Transverse colon (tissue), 4 donors: ENCODE measurements around the gene GARIN3. TPM values are rescaled to one million over a fixed set of nuclear protein-coding genes. Genes with fewer than 3 reads are reported as not detected.

ENCODE experiments used
- DNase-seq: peaks from one replicate; pipeline ENCODE4 v3.0.0-alpha.2; 2019
- H3K27ac ChIP-seq, 4 donors: fragments of 200-600 bp; sonication (generic); 2 replicates each; pipeline ENCODE4 v1.5.1; 2016 to 2018; ENCODE audit warnings: inconsistent platforms in 4 of 4
- H3K27me3 ChIP-seq: fragments of 200-600 bp; sonication (generic); 2 replicates; pipeline ENCODE4 v1.5.1; 2017; ENCODE audit warnings: inconsistent platforms
- H3K36me3 ChIP-seq, 4 donors: fragments of 200-600 bp; sonication (generic); 2 replicates each; pipeline ENCODE4 v1.5.1; 2017 to 2019; ENCODE audit warnings: inconsistent platforms in 4 of 4
- H3K4me1 ChIP-seq, 4 donors: fragments of 200-600 bp; sonication (generic); 2 replicates each; pipeline ENCODE4 v1.5.1; 2017 to 2020; ENCODE audit warnings: inconsistent platforms in 4 of 4
- H3K4me3 ChIP-seq, 4 donors: fragments of 200-600 bp; sonication (generic); 1 replicate in 1 of 4; 2 replicates in 3 of 4; pipeline versions ENCODE4 v1.5.1 to v1.6.1; 2017 to 2019; ENCODE audit warnings: inconsistent platforms in 4 of 4
- H3K9me3 ChIP-seq, 2 donors: fragments of 200-600 bp; sonication (generic); 2 replicates each; pipeline ENCODE4 v1.5.1; 2017 to 2019; ENCODE audit warnings: inconsistent platforms in 2 of 2
- EP300 ChIP-seq: sonication (generic); formaldehyde crosslinking; IDR thresholded peaks from one replicate; pipeline ENCODE4 v1.6.1; 2017; ENCODE audit warnings: antibody characterized with exemption, low read depth
- POLR2A ChIP-seq: fragments of 450-650 bp; IDR thresholded peaks from one replicate; pipeline ENCODE4 v1.6.1; 2016; ENCODE audit warnings: antibody characterized with exemption, mild to moderate bottlenecking, moderate library complexity
- POLR2AphosphoS5 ChIP-seq, 3 donors: sonication (generic); formaldehyde crosslinking; IDR thresholded peaks; one replicate each; pipeline ENCODE4 v1.6.1; 2016; ENCODE audit warnings: antibody characterized with exemption in 3 of 3
- WGBS, 2 donors: methylation state at CpG; one replicate each; pipeline ENCODE4 v1.1.5; 2018; ENCODE audit warnings: low coverage in 1 of 2; 5-methylcytosine and 5-hydroxymethylcytosine counted together
- in situ Hi-C, 4 donors: fragments of 200-750 bp; cut with MboI; loops; one replicate each; pipeline versions ENCODE4 v1.15.0 to v1.15.1; 2017; ENCODE audit warnings: low sequenced_read_pairs in 3 of 4, low pct_ligation_motif_present in 1 of 4, low pct_unique_long_range_greater_than_20kb in 1 of 4
- intact Hi-C: fragments of 100-400 bp; cut with DNase I; formaldehyde crosslinking; loops from one replicate; pipeline ENCODE4 v1.15.1; 2023; ENCODE audit warnings: low total_unique reads
- total RNA-seq, 4 donors: library from RNA; depleted of rRNA; stranded (reverse); fragments of >200 nt; gene quantifications; one replicate each; pipeline ENCODE4 v1.1.0, GENCODE V29; 2016
- TF ChIP-seq, protein P1 (sequence below), 5 experiments: fragments of 200-600 bp in 3 of 5; fragments of 450-650 bp in 2 of 5; sonication (generic) in 3 of 5; IDR thresholded peaks; 1 replicate in 2 of 5; 2 replicates in 3 of 5; pipeline ENCODE4 v1.5.1; 2016 to 2017; ENCODE audit warnings: antibody characterized with exemption in 5 of 5, inconsistent platforms in 3 of 5, mild to moderate bottlenecking in 2 of 5, moderate library complexity in 1 of 5

GARIN3 gene
- total RNA-seq, 4 donors from 2014 or later = not detected

DNA sequence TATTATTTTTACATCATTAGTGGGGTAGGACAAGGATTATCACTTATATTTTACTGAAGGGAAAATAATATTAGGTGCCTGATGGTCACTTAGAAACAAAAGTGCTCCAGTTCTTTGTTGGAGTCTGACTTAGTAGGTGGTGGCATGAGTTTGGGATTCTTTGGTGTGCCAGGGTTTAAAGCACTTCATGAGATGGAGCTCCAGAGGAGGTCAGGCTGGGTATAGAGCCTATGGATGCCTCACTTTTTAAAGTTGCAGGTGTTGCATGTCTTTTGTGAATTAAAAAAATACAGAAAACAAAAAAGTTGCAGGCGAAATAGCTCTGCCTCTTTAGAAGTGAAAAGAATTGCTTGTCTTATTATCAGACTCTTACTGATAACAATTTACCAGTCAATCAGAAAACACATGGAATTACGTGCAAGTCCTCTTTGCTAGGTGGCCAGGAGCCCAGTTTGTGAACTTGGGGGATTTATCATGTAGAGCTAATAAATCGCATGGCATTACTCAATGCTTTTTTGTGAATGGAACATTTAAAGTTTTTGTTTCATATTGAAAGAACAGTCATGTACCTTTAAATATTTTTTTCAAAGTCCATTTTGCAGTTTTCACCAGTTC is 16.2 kb upstream of the GARIN3 start:
- in situ Hi-C loops = no loop called here

DNA sequence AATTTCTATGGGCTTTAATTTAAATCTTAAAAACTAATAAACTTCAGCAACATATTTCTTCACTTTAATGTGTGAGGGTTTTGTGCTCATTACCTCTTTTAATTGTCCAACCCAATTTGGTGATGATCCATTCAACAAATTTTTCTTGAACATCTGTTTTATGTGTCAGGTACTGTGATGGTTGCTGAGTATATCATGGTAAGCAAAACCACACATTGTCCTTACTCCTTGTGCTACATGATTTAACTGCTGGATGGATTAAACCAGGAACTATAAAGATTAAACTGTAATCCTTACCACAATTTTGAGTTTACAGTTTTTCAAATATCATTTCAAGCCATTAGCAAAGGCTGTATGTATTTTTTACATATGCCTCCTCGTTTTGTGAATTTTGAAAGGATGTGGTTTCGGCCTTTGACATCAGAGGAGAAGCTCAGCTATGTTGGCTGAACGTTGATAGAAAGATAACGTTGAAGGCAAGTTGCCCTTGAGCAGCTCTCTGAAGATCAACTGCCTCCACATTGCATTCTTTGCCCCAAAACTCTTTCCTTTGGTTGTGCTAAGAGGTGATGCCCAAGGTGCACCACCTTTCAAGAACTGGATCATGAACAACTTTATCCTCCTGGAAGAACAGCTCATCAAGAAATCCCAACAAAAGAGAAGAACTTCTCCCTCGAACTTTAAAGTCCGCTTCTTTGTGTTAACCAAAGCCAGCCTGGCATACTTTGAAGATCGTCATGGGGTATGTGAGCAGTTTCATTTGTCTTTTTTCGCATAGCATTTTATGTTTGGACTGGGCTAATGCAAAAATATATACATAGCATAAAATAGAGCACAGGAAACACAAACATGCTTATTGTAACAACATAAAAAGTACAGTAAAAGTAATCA is 14.6 kb upstream of the GARIN3 start, which contains the start of gene ITK:
TSS of gene ITK (plus strand) at position 467 of the 891 bp plus-strand sequence. CDS start at position 605, 138 bp downstream.
- H3K27me3 ChIP-seq = no peaks in the 10 kb centered on the region
- no peaks in the 10 kb centered on the region for H3K4me1 ChIP-seq
- peak; percentile 26 for DNase-seq
- TF ChIP-seq POLR2A (peak; percentile 32), EP300 (no peak), POLR2AphosphoS5 (IDR thresholded peaks at IDR 0.05) (peak in 2 of 3 donors; percentile 59 to 69)
- TF ChIP-seq, protein P1, sequence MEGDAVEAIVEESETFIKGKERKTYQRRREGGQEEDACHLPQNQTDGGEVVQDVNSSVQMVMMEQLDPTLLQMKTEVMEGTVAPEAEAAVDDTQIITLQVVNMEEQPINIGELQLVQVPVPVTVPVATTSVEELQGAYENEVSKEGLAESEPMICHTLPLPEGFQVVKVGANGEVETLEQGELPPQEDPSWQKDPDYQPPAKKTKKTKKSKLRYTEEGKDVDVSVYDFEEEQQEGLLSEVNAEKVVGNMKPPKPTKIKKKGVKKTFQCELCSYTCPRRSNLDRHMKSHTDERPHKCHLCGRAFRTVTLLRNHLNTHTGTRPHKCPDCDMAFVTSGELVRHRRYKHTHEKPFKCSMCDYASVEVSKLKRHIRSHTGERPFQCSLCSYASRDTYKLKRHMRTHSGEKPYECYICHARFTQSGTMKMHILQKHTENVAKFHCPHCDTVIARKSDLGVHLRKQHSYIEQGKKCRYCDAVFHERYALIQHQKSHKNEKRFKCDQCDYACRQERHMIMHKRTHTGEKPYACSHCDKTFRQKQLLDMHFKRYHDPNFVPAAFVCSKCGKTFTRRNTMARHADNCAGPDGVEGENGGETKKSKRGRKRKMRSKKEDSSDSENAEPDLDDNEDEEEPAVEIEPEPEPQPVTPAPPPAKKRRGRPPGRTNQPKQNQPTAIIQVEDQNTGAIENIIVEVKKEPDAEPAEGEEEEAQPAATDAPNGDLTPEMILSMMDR (IDR thresholded peaks at IDR 0.05) = no peak
- no peaks in the 10 kb centered on the region for H3K36me3 ChIP-seq
- H3K4me3 ChIP-seq = peak within 1 kb of the TSS in 1 of 4 donors; percentile 31
- in situ Hi-C loops = no loop called here
- intact Hi-C loops = no loop called here
- no peaks in the 10 kb centered on the region for H3K9me3 ChIP-seq
- WGBS, 2 donors = 62 to 73% methylated on average over 8 of the region's 8 CpGs
- peak within 1 kb of the TSS in 3 of 4 donors; percentile 14 to 40 (median 37) for H3K27ac ChIP-seq

More for the DNA sequence above, 16.2 kb upstream of the GARIN3 start:
- DNase-seq = no peak
- peak overlapping the region in 1 of 4 donors; percentile 31 for H3K4me3 ChIP-seq
- H3K27me3 ChIP-seq = no peaks in the 10 kb centered on the region
- no peaks in the 10 kb centered on the region for H3K9me3 ChIP-seq
- intact Hi-C loops = no loop called here
- no peaks in the 10 kb centered on the region for H3K4me1 ChIP-seq
- no peak for TF ChIP-seq POLR2A
- TF ChIP-seq POLR2AphosphoS5 (IDR thresholded peaks at IDR 0.05) = no peak
- TF ChIP-seq, protein P1 (IDR thresholded peaks at IDR 0.05) = no peak
- no peak for TF ChIP-seq EP300
- H3K27ac ChIP-seq = peak overlapping the region in 1 of 4 donors; percentile 14
- H3K36me3 ChIP-seq = no peaks in the 10 kb centered on the region
- WGBS, 2 donors = 66 to 68% methylated on average over 3 of the region's 3 CpGs

DNA sequence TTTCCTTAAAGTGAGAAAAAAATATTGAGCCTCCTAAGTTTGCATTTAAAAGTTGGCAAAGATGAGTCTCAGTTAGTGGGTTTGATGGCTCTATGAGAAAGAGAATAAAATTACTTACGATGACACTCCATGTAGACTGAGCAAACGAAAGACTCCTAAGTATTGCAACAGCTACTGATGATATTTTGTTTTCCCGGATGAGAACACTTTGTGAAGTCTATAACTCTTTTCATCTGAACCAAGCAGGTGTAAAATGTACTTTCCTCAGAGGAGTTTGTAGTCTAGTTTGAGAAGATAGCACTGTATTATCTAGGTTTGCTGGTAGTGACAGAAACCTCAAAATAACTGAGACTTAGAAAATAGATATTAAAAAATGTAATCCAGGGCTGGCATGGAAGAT is 12.9 kb upstream of the GARIN3 start:
- TF ChIP-seq POLR2AphosphoS5 (IDR thresholded peaks at IDR 0.05) = no peak
- TF ChIP-seq POLR2A = no peak
- TF ChIP-seq EP300 = no peak
- TF ChIP-seq, protein P1 (IDR thresholded peaks at IDR 0.05) = no peak
- no peak overlapping the region for H3K27ac ChIP-seq
- in situ Hi-C loops = no loop called here

DNA sequence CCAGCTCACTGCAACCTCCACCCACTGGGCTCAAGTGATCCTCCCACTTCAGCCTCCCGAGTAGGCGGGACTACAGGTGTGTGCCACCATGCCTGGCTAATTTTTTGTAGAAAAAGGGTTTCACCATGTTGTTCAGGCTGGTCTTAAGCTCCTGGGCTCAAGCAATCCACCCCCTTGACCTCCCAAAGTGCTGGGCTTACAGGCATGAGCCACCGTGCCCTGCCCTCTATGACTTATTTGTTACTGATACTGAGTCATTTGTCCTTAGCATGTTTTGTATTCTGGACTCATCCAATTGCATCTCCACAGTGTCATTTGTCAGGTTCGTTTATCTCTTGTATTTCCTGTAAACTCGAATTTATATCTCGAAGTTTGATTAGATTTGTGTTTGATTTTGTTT is 11.9 kb upstream of the GARIN3 start:
- intact Hi-C loops (no loop called here), in situ Hi-C loops (no loop called here)
- H3K27me3 ChIP-seq = no peaks in the 10 kb centered on the region
- H3K36me3 ChIP-seq = no peaks in the 10 kb centered on the region
- H3K27ac ChIP-seq = peak overlapping the region in 1 of 4 donors; percentile 8
- DNase-seq = no peak
- no peak overlapping the region for H3K4me3 ChIP-seq
- H3K9me3 ChIP-seq = no peaks in the 10 kb centered on the region
- 40 to 56% methylated on average over 4 to 6 of the region's 6 CpGs for WGBS, 2 donors
- no peaks in the 10 kb centered on the region for H3K4me1 ChIP-seq
- no peak for TF ChIP-seq POLR2AphosphoS5 (IDR thresholded peaks at IDR 0.05)
- TF ChIP-seq POLR2A = no peak
- TF ChIP-seq, protein P1 (IDR thresholded peaks at IDR 0.05) = no peak
- TF ChIP-seq EP300 = no peak

More for the DNA sequence above, 12.9 kb upstream of the GARIN3 start:
- H3K4me3 ChIP-seq = no peak overlapping the region
- H3K36me3 ChIP-seq = no peaks in the 10 kb centered on the region
- H3K27me3 ChIP-seq = no peaks in the 10 kb centered on the region
- DNase-seq = no peak
- intact Hi-C loops = no loop called here
- H3K9me3 ChIP-seq = no peaks in the 10 kb centered on the region
- 57 to 66% methylated on average over 3 of the region's 3 CpGs for WGBS, 2 donors
- no peaks in the 10 kb centered on the region for H3K4me1 ChIP-seq
